ENCODE measurements around the gene PIP4P1. TPM values are rescaled to one million over a fixed set of nuclear protein-coding genes. Genes with fewer than 3 reads are reported as not detected.

The PIP4P1 gene
- total and polyA plus RNA-seq, 2 of the 13 experiments (the other 11 are each of a cell fraction or from before 2014, with no cell fraction given): 33.4 to 47.0 TPM

DNA sequence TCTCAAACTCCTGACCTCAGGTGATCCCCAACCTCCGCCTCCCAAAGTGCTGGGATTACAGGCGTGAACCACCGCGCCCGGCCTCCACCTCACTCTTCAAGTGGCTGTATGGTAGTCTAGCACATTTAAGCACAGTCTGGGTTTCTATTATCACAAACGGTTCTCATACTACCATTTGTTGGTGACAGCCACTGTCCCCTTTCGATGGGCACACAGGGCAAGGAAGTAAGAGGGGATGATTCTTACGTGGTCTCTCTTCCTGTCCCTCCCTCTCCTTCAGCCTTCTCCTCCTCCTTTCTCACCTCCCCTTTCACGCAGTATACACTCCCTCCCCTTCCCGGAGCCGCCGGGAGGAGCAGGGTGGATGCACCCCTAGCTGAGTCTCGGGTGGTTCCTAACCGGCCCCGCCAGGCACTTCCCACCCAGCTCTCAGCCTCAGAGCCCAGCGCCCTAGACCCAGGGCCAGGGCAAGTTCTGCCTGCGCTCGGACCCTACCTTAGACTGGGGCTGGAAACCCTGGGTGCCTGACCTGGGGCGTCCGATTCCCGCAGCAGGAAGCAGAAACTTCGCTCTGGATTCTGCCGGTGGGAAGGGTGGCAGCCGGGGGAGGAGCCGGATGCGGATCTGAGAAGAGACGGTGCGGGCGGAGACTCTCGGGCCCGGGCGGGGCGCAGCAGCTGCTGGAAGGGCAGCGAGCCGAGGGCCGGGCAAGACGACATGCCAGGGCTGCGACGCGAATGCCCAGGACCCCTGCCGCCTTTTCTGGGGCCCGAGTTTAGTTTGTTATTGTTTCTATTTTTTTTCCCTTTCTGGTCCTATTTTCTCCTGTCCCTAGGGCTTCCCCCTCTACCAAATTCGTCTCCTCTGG lies 48.1 kb downstream of the PIP4P1 start, which contains the start of gene TEP1:
Gene TEP1, minus strand, starts transcription at position 626 of the 868 bp plus-strand sequence. CDS start 5,062 bp downstream, outside the sequence.
- H3K9ac ChIP-seq (ENCODE audit: insufficient read depth, low read depth, low read length): peak within 1 kb of the TSS; percentile 75
- intact Hi-C loops (cut with micrococcal nuclease; ENCODE audit: unreplicated experiment): loop anchor here (1.0 to 5.0 kb wide), 4 partner anchors 36 to 86 kb away; partner anchors contain the start of genes PARP2 and PNP
- H2AFZ ChIP-seq (ENCODE audit: low read length): peak within 1 kb of the TSS; percentile 96
- peak within 1 kb of the TSS; percentile 63 for H3K27ac ChIP-seq (ENCODE audit: extremely low read length, insufficient read depth, low read length)
- in situ Hi-C loops (cut with HindIII; ENCODE audit: extremely low pct_ligation_motif_present, low pct_unique_long_range_greater_than_20kb): no loop called here
- no peaks in the 10 kb centered on the region for H4K20me1 ChIP-seq (ENCODE audit: insufficient read depth, low read length)
- BruUV-seq (replicated peaks): TSS peak; percentile 81
- DNase-seq (ENCODE audit: low spot score) (peak; percentile 62), FAIRE-seq (no peak), ATAC-seq (peak; percentile 93)
- peak within 1 kb of the TSS; percentile 78 for H3K4me2 ChIP-seq (ENCODE audit: low read depth, low read length)
- WGBS (ENCODE audit: low lambda C conversion rate): 1% methylated on average over 43 of the region's 43 CpGs
- H3K4me3 ChIP-seq (replicated peaks in 1 of 3; ENCODE audit: insufficient read depth in 1 of 3, low read depth in 2 of 3, low read length in 3 of 3): peak within 1 kb of the TSS; percentile 81 to 93 (median 92)
- ChIA-PET POLR2A (interaction anchor here (0.6 to 4.3 kb wide), 17 partner anchors 8 to 275 kb away, joined by 3 to 54 read pairs (median 5); partner anchors contain the start of genes ANG, APEX1, OSGEP and PARP2), CTCF (ENCODE audit: low intra/inter-chr PET ratio, low total read pairs) (no interaction called here)
- H3K36me3 ChIP-seq (replicated peaks in 1 of 2; ENCODE audit: control insufficient read depth in 1 of 2, insufficient read depth in 2 of 2, low read length in 2 of 2): no peaks in the 10 kb centered on the region; a peak in 1 of 5 replicates
- H3K27me3 ChIP-seq (ENCODE audit: control insufficient read depth in 1 of 2, insufficient read depth in 2 of 2, low read length in 2 of 2): no peaks in the 10 kb centered on the region; a peak in 2 of 5 replicates
- no peaks in the 10 kb centered on the region for H3K79me2 ChIP-seq (ENCODE audit: insufficient read depth, low read length)
- no peaks in the 10 kb centered on the region for H3K9me3 ChIP-seq (ENCODE audit: low read length)
- peaks cover 45% of the 10 kb centered on the region for H3K4me1 ChIP-seq (ENCODE audit: insufficient read depth, low read length)
- TF ChIP-seq CBX1 (IDR thresholded peaks at IDR 0.05; ENCODE audit: low read depth) (no peak), ZNF263 (CRISPR knock-in tag; IDR thresholded peaks at IDR 0.05) (peak; percentile 62), ZNF3 (CRISPR knock-in tag; IDR thresholded peaks at IDR 0.05) (no peak), PCBP2 (optimal IDR thresholded peaks at IDR 0.05; ENCODE audit: low read depth, low read length, poor library complexity, severe bottlenecking) (no peak), RELA (CRISPR knock-in tag; IDR thresholded peaks at IDR 0.05) (no peak), JARID2 (CRISPR knock-in tag; IDR thresholded peaks at IDR 0.05; ENCODE audit: insufficient replicate concordance) (no peak), ZNF557 (CRISPR knock-in tag; IDR thresholded peaks at IDR 0.05) (peak; percentile 70; the same call in 1 of the 2 replicates), ZNF570 (CRISPR knock-in tag; IDR thresholded peaks at IDR 0.05; ENCODE audit: borderline replicate concordance) (peak; percentile 68; the same call in 1 of the 2 replicates), BRCA1 (CRISPR knock-in tag; IDR thresholded peaks at IDR 0.05) (peak; percentile 80; the same call in 1 of the 2 replicates), HNF4G (IDR thresholded peaks at IDR 0.05; ENCODE audit: borderline replicate concordance, low read depth, low read length) (no peak), HNF4G (CRISPR knock-in tag; IDR thresholded peaks at IDR 0.05; ENCODE audit: borderline replicate concordance, low read depth) (no peak), RBFOX2 (IDR thresholded peaks at IDR 0.05; ENCODE audit: low read depth, low read length) (peak; percentile 86)
- TF ChIP-seq, protein P1, sequence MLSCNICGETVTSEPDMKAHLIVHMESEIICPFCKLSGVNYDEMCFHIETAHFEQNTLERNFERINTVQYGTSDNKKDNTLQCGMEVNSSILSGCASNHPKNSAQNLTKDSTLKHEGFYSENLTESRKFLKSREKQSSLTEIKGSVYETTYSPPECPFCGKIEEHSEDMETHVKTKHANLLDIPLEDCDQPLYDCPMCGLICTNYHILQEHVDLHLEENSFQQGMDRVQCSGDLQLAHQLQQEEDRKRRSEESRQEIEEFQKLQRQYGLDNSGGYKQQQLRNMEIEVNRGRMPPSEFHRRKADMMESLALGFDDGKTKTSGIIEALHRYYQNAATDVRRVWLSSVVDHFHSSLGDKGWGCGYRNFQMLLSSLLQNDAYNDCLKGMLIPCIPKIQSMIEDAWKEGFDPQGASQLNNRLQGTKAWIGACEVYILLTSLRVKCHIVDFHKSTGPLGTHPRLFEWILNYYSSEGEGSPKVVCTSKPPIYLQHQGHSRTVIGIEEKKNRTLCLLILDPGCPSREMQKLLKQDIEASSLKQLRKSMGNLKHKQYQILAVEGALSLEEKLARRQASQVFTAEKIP (CRISPR knock-in tag; IDR thresholded peaks at IDR 0.05; ENCODE audit: borderline replicate concordance): no peak
- TF ChIP-seq, protein P2, sequence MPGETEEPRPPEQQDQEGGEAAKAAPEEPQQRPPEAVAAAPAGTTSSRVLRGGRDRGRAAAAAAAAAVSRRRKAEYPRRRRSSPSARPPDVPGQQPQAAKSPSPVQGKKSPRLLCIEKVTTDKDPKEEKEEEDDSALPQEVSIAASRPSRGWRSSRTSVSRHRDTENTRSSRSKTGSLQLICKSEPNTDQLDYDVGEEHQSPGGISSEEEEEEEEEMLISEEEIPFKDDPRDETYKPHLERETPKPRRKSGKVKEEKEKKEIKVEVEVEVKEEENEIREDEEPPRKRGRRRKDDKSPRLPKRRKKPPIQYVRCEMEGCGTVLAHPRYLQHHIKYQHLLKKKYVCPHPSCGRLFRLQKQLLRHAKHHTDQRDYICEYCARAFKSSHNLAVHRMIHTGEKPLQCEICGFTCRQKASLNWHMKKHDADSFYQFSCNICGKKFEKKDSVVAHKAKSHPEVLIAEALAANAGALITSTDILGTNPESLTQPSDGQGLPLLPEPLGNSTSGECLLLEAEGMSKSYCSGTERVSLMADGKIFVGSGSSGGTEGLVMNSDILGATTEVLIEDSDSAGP (CRISPR knock-in tag; IDR thresholded peaks at IDR 0.05; ENCODE audit: borderline replicate concordance): peak; percentile 84; the same call in 1 of the 2 replicates
- TF ChIP-seq, protein P3, sequence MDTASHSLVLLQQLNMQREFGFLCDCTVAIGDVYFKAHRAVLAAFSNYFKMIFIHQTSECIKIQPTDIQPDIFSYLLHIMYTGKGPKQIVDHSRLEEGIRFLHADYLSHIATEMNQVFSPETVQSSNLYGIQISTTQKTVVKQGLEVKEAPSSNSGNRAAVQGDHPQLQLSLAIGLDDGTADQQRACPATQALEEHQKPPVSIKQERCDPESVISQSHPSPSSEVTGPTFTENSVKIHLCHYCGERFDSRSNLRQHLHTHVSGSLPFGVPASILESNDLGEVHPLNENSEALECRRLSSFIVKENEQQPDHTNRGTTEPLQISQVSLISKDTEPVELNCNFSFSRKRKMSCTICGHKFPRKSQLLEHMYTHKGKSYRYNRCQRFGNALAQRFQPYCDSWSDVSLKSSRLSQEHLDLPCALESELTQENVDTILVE (CRISPR knock-in tag; IDR thresholded peaks at IDR 0.05): 0 out of 2 replicates have a peak, but pooled peaks have one; percentile 18
- TF ChIP-seq, protein P4, sequence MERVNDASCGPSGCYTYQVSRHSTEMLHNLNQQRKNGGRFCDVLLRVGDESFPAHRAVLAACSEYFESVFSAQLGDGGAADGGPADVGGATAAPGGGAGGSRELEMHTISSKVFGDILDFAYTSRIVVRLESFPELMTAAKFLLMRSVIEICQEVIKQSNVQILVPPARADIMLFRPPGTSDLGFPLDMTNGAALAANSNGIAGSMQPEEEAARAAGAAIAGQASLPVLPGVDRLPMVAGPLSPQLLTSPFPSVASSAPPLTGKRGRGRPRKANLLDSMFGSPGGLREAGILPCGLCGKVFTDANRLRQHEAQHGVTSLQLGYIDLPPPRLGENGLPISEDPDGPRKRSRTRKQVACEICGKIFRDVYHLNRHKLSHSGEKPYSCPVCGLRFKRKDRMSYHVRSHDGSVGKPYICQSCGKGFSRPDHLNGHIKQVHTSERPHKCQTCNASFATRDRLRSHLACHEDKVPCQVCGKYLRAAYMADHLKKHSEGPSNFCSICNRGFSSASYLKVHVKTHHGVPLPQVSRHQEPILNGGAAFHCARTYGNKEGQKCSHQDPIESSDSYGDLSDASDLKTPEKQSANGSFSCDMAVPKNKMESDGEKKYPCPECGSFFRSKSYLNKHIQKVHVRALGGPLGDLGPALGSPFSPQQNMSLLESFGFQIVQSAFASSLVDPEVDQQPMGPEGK (CRISPR knock-in tag; IDR thresholded peaks at IDR 0.05): peak; percentile 38
